Stomach (tissue), 4 donors: ENCODE results near the gene SHLD1.

Source experiments
- CTCF ChIP-seq, 7 experiments: fragments of 450-650 bp in 4 of 7; fragments of 200-600 bp in 3 of 7; sonication (generic) in 3 of 7; IDR thresholded peaks; one replicate each; pipeline ENCODE4 v1.5.1; 2016 to 2019; ENCODE audit warnings: antibody characterized with exemption in 7 of 7, control low read depth in 2 of 7, mild to moderate bottlenecking in 1 of 7
- EP300 ChIP-seq: sonication (generic); formaldehyde crosslinking; IDR thresholded peaks from one replicate; pipeline ENCODE4 v1.6.1; 2017; ENCODE audit warnings: antibody characterized with exemption
- POLR2A ChIP-seq, 4 donors: fragments of 450-650 bp; IDR thresholded peaks; one replicate each; pipeline ENCODE4 v1.6.1; 2016; ENCODE audit warnings: antibody characterized with exemption in 4 of 4, control low read depth in 2 of 4, mild to moderate bottlenecking in 1 of 4, moderate library complexity in 1 of 4
- POLR2AphosphoS5 ChIP-seq, 3 donors: sonication (generic); formaldehyde crosslinking; IDR thresholded peaks; one replicate each; pipeline ENCODE4 v1.6.1; 2016; ENCODE audit warnings: antibody characterized with exemption in 3 of 3

GRCh38 chr20:5749952-5750779 is at the start of gene SHLD1:
- no peak for TF ChIP-seq POLR2A (IDR thresholded peaks at IDR 0.05)
- TF ChIP-seq CTCF (IDR thresholded peaks at IDR 0.05): no peak
- peak; percentile 51 to 92 (median 72) for TF ChIP-seq POLR2AphosphoS5 (IDR thresholded peaks at IDR 0.05)
- no peak for TF ChIP-seq EP300
